Activated gamma-delta T cell (primary cell): ENCODE measurements around the gene CMTM1.

ENCODE experiments used
- DNase-seq: peaks from one replicate; lab custom pipeline; 2025; lab: John Stamatoyannopoulos, UW
- total RNA-seq, 2 donors: gene quantifications; one replicate each; lab custom pipeline; 2026; lab: John Stamatoyannopoulos, UW

The CMTM1 gene
- 3.5 to 4.4 reads per million in 2 donors for total RNA-seq

- no peak for DNase-seq
Observed at GRCh38 chr16:66566051-66566901, at the start of gene CMTM1. TSS of gene CMTM1 (plus strand) at chr16:66566439. CDS start at chr16:66566514, 75 bp downstream.

DNA sequence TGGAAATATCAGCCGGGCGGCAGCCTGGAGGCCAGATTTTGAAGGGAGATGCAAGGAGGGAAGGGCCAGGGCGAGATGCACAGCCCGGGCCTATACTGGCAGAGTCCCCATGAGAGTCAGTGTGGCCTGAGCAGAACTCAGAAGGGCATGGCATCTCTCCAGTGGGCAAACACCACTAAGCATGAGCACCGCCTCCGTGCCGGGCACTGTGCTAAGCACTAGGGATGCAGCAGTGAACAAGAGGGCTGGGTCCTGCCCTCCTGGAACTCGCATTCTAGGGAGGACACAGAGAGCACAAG lies 49.8 kb upstream of the CMTM1 start:
- DNase-seq = no peak

DNA sequence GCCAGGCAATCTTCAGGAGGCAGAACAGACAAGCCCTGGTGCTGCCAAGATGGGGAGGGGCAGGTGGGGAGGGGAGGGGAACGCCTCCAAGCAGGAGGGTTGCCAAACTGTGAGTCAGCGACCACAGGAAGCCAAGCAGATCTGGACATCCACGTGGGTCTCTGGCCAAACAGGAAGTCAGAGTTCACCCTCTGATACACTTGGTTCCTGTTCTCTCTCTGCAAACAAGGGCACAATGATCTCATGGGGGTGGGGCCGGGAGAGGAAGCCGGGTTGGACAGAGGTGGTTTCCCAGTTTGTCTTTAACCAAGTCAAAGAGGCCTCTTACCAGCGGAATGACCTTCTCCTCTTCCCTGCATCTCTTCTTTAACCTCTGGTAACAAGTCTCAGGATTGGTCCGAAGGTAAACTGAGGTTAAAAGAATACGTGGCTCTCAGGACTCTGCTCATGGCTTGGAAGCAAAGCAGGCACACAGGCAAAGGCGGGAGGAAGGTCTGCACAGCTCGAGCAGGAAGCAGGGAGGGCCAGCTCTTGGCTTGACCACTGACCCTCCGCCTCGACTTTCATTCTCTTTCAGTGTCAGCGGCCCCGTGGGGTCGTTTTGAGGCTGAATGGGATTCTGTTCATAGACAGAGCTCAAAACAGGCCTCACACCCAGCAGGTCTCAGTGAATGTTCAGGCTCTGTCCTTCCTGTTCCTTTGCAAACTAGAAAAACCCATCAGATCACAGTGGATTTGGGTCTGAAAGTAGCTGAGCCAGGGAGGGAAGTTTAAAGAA lies 49.2 kb upstream of the CMTM1 start:
- no peak for DNase-seq

GRCh38 chr16:66517586-66518263 lies 48.5 kb upstream of the CMTM1 start:
- DNase-seq = no peak

- no peak for DNase-seq
Observed at GRCh38 chr16:66519482-66520373, 46.5 kb upstream of the CMTM1 start.

- no peak for DNase-seq
Observed at GRCh38 chr16:66520406-66521170, 45.7 kb upstream of the CMTM1 start.

DNA sequence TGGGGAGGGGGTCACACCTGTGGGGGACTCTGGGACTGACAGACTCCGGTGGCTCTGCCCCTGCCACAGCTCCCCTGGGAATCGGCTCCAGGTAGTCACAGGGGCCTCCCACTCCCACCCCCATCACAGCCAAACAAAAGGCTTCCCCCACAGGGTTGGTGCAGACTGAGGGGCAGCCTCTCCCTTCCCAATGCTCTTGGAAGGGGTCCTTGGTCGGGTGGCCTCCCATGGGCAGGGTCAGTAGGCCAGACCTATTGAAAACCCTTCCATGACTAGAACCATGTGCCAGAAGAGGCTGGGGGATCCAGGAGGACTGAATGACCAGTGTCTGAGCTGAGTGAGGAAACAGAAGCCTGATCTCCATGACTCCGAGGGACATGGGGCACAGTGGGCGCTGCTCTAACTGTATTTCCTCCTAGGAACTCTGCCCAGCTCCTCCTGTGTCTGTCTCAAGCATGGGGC lies 45.0 kb upstream of the CMTM1 start:
- no peak for DNase-seq

DNA sequence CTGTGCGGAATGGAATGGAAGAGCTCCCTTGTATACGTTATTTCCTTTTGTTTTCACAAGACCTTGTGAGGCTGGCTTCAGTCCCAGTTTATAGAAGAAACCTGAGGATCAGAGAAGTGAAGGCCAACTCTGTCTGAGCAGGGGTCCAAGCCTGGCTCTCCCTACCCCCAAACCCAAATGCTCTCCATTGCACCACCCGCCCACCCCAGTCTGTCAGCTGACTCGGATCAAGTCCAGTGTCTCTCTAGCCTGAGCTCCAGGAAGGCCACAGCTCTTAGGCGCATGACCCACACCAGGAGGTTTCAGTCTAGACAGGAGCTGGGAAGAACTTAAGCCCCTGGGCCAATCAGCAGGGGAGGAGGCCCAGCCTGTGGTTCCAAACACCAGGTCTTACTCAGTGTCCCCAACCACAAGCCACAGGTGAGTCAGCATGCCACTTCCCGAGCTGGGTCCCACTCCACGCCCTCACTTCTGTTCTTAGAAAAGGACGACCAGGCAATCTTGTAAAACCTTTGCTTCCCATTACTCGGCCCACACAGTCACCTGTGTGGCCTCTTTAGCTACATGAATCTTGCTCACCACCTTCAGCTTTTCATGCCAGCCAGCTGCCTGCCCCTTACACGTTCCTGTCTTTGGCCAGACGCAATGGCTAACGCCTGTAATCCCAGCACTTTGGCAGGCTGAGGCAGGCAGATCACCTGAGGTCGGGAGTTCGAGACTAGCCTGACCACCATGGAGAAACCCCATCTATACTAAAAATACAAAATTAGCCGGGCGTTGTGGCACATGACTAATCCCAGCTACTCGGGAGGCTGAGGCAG lies 44.1 kb upstream of the CMTM1 start:
- no peak for DNase-seq

GRCh38 chr16:66522816-66523590 lies 43.2 kb upstream of the CMTM1 start:
- DNase-seq = no peak

DNA sequence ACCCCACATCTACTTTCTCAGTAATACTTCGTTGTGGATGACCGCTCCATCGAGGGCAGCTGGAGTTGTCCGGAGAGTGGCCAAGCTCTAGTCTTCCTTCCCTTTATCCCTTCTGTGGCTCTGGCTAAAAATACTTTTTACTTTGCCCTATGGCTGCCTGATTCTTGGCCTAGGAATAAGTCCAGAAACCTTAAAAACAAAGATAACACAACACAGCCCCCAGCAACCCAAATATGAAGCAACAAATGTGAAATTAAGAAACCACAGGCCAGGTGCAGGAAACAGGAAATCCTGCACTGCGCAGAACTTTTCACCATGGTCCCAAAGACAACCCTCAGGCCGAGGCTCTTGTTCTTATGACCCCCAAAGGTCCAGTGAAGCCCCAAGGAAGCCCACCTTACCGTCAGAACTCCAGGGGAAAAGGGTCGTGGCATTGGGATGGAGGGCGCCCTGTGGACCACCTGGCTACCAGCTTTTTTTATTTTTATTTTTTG lies 42.3 kb upstream of the CMTM1 start:
- no peak for DNase-seq

GRCh38 chr16:66524601-66525164 lies 41.6 kb upstream of the CMTM1 start:
- DNase-seq = no peak

DNA sequence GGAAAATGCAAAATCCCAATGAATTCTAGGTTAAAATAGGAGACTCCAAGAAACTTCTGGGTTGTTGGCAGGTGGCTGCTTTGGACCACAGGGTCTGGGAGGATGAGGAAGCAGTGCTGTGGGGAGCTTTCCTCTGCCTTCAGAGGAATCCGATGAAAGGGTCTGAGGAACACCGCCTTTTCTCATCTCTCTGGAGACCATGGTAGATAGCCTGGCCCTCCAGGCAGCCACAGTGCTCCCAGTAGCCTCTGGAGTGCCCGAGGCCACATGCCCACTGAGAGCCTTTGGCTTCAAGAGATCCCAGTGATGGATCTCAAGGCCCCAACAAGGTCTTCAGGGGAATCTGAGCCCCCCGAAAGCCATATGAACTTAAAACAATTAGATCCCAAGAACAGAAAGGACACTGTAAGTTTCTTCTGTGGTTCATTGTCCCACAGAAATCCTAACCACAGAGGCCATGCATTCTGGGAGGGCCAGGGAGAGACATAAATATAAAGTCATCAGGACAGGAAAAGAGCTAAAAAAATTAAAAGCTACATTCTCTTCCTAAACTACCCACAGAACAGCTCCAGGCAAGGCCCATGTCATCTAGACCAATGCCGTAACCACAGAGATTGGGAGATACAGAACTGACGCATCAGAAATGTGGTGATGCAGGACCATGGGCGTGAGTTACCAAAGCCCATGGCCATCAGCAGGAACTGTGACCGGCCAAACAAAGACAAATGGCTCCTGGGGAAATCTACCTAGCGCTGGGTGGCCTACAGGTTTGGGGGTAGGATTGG lies 40.7 kb upstream of the CMTM1 start:
- DNase-seq = no peak

DNA sequence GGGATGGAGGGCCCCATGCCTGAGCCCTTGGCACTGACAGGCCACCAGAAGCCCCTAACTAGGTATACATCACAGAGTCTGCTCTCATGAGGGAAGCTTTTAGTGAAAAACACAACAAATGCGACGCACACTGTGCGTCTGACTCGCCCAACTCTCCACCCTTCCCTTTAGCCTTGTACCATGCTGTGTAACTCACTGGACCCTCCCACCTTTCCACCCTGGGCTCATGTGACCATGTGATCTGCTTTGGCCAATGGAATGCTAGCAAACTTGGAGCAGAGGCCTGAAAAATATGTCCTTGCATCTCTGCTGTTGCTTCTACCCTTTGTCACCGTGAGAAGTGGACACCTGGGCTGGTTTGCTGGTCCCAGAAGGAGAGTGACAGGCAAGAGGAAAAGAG lies 37.9 kb upstream of the CMTM1 start:
- no peak for DNase-seq

DNA sequence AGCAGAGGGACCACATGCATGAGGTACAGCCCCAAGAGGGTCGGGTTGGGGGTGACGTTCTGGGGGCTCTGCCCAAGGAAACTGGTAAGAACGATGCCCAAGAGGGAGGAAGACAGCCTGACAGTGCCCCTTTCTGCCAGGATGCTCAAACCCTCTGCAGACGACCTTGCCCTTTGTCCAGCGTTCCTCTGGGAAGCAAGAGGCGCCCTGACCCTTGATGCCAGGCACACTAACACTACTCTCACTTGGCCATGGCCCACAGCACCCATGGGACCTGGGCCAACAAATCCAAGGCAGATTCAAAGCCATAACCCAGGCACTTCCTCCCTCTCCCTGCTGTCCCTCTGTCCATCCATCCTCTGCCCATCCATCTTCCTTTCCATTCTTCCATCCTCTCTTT lies 36.8 kb upstream of the CMTM1 start:
- DNase-seq = no peak

DNA sequence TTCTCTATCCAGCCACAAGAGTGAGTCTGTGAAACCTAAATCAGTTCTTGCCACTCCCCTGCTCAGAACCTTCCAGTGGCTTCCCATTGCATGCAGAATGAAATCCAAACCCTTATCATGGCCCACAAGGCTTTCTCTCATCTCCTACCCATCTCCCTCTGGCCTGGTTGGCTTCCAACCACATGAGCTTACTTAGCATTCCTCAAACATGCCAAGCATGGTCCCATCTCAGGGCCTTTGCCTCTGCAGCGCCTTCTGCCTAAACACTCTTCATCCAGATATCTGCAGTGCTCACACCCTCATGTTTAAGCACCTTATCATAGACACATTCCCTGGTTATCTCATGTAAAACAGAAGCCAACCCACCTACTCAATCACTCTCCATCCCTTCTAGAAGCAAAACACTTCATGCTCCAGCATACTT lies 31.9 kb upstream of the CMTM1 start:
- no peak for DNase-seq

DNA sequence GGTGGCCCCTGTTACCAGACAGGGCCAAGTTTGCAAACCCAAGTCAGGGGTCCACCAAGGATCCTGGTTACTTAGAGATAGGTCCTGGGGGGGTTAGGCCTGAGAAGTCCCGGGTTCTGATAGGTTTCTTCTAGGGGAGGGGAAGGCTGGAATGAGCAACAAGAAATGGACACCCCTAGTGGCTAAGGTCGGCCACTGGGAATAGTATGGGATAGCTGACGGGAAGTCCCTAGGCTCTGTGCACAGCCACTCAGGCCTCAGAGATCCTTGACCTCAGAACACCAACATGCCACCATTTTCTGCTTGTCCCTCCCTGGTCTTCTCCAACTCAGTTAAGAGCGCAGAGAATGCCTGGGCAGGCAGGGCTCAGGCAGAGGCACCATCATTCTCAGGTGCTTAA lies 29.7 kb upstream of the CMTM1 start:
- DNase-seq = no peak

GRCh38 chr16:66537236-66537635 lies 29.0 kb upstream of the CMTM1 start:
- no peak for DNase-seq

DNA sequence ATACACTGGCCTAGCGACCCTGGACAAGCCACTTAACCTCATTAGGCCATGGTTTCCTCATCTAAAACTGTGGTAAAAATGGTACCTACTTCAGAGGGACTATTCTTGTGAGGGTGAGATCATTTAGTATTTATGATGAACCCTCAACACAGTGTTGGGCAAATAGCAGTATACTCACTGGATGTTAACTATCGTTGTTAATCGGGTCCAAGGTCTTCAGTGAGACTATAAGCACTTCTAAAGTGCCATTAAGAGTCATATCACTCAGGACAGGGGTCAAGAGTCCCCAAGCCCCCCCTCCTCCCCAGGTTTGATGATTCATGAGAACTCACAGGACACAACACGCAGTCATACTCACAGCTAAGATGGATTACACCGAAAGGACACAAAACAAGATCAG lies 27.3 kb upstream of the CMTM1 start:
- no peak for DNase-seq
